HG03039 (cell line): Measurements from ENCODE around the gene YWHAG.
"Not testable (repeated sequence)": the region's sequence is repeated elsewhere in the genome, so short reads cannot be mapped to it uniquely, and the experiment has no call there.

Source experiments
- ATAC-seq: cut with Tn5 transposase; IDR thresholded peaks from one replicate; pipeline ENCODE4 v1.9.1; 2021; ENCODE audit warnings: mild to moderate bottlenecking, moderate library complexity; ENCODE audit not compliant: unreplicated experiment

The YWHAG gene

GRCh38 chr7:76326646-76327233, 32.1 kb downstream of the YWHAG start:
- ATAC-seq: no peak

DNA sequence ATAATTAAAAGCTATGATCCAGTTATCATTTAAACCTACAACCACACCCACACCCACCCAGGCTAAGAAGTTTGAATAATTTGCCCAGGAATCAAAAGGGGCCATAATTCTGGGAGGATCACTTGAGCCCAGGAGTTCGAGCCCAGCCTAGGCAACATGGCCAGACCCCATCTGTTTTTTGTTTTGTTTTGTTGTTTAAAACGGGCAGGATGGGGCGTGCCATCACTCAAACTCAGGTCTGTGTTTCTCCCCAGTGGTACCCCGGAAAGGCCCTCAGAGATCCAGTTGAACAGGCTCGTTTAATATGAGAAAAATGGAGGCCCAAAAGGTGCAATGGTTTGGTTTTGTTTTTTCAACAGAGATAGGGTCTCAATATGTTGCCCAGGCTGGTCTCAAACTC, 33.0 kb downstream of the YWHAG start:
- ATAC-seq: no peak

GRCh38 chr7:76325092-76325491, 33.7 kb downstream of the YWHAG start:
- ATAC-seq: no peak

GRCh38 chr7:76318488-76319353, 40.1 kb downstream of the YWHAG start:
- ATAC-seq: peak; percentile 22

DNA sequence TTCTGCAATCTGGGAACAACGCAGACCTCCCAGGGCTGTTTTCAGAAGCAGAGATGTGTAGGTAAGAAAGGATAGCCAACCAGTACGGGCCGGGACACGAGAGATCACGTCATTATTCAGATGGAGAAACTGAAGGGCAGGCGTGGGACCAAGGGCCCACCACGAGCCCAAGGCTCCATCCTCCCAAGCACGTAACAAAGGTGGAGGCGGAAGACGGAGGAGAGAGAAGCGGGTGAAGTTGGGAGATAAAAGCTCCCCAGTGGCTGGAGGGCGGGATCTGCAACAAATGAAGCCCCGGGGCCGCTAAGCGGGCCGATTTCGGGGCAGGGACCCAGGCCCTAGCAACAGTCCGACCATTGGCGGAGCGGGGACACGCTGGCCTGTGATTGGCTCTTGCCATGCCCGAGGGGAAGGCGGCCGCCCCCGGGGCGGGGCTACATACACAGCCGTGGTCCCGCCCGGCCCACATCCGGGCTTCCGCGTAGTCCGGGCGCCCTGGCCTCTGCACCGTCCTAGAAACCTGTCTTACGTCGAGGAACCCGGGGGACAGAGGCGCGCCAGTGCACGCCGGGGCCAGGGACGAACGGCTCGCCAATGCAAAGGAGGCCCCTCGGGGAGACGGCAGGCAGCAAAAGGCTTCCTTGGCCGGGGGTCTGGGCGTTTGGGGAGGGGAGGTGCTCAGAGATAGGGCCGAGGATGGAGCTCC, 40.9 kb downstream of the YWHAG start:
- peak; percentile 93 for ATAC-seq

- no peak for ATAC-seq
These were observed 41.6 kb downstream of the YWHAG start for GRCh38 chr7:76316984-76317781.

GRCh38 chr7:76315364-76315763, 43.4 kb downstream of the YWHAG start:
- no peak for ATAC-seq

DNA sequence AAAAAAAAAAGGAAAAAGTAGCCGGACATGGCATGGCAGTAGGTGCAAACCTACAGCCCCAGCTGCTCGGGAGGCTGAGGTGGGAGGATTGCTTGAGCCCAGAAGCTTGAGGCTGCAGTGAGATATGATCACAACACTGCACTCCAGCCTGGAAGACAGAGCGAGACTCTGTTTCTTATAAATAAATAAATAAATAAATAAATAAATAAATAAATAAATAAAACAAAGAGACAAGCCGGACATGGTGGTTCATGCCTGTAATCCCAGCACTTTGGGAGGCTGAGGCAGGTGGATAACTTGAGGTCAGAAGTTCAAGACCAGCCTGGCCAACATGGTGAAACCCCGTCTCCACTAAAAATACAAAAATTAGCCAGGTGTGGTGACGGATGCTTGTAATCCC, 44.1 kb downstream of the YWHAG start:
- ATAC-seq: not testable (repeated sequence)

DNA sequence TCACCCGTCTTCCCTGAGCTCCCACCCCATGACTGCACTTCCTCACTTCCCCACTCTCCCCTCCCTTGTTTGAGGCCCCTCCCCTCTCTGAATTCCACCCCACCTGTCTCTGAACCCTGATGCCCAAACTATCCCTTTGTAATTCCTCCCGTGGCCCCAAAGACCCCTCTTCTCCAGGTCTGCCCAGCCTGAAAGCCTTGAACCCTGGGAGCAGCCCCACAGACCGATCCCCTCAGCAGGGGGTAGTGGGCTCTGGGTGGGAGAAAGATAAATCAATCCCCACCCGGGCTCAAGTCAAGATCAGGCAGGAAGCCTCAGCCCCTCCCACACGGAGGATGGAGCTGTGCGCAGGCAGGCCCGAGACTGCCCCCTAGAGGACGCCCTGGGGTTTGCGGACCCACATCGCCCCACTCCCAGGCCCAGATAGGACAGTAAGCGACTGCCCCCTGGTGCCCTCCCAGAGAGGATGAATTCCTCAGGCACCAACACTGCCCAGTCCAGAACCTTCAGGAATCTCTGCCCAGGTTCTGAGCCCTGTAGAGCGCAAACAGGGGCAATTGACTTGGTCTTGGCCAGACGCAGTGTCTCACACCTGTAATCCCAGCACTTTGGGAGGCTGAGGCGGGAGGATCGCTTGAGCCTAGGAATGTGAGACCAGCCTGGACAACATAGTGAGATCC, 44.6 kb downstream of the YWHAG start:
- peak; percentile 32 for ATAC-seq

- ATAC-seq: not testable (repeated sequence)
These were observed 47.0 kb downstream of the YWHAG start for GRCh38 chr7:76311838-76312237.

DNA sequence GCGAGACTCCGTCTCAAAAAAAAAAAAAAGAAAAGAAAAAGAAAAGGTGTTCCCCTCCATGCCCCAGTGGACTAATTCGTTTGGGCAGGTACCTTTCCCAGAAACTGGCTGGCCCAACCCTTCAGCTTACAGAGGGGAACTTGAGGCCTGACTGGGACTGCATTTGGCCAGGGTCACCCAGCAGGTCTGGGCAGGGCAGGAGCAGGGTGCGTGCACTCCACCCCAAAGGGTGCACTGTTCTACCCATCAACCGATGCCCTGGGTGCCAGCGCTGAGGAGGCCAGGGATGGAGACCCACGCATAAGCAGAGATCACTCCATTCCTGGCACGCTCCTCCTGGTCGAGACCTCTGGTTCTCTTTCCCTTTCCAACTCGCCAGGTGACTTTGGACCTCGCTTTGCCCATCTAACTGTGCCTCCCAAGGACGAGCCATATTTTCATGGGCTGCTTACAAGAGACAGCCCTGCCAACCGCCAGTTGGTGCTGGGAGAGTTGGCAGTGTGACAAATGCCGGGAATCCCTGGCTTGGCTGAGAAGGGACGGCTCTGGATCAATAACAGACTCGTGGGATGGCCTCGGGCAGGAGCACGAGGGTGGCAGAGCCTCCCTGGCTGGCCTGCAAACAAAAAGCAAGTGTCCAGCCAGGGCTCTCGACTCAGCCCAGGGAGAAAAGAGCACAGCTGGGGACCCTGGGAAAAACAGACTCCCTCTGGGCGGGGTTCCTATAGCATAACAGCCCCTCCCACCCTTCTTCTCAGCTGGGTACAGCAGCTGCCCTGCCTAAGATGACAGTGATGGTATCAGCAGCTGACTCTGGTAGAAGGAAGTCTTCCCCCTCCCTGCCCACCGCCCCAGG, 48.5 kb downstream of the YWHAG start:
- no peak for ATAC-seq

DNA sequence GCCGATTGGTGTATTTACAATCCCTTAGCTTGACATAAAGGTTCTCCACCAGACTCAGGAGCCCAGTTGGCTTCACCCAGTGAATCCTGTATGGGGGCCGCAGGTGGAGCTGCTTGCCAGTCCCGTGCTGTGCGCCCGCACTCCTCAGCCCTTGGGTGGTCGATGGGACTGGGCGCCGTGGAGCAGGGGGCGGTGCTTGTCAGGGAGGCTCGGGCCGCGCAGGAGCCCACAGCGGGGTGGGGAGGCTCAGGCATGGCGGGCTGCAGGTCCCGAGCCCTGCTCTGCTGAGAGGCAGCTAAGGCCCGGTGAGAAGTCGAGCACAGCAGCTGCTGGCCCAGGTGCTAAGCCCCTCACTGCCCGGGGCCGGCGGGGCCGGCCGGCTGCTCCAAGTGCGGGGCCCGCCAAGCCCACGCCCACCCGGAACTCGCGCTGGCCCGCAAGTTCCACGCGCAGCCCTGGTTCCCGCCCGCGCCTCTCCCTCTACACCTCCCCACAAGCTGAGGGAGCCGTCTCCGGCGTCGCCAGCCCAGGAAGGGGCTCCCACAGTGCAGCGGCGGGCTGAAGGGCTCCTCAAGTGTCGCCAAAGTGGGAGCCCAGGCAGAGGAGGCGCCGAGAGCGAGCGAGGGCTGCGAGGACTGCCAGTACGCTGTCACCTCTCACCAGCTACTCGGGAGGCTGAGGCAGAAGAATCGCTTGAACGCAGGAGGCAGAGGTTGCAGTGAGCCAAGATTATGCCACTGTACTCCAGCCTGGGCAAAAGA, 49.3 kb downstream of the YWHAG start:
- not testable (repeated sequence) for ATAC-seq

DNA sequence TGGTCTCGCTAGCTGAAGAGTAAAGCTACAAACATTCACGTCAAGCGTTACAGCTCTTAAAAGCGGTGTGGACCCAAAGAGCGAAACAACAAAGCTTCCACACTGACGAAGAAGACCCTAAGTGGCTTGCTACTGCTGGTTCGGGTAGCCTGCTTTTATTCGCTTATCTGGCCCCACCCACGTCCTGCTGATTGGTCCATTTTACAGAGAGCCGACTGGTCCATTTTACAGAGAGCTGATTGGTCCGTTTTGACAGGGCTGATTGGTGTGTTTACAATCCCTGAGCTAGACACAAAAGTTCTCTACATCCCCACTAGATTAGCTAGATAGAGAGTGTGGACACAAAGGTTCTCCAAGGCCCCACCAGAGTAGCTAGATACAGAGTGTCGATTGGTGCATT, 49.9 kb downstream of the YWHAG start:
- not testable (repeated sequence) for ATAC-seq

GRCh38 chr7:76304888-76305375, 53.9 kb downstream of the YWHAG start:
- no peak for ATAC-seq

DNA sequence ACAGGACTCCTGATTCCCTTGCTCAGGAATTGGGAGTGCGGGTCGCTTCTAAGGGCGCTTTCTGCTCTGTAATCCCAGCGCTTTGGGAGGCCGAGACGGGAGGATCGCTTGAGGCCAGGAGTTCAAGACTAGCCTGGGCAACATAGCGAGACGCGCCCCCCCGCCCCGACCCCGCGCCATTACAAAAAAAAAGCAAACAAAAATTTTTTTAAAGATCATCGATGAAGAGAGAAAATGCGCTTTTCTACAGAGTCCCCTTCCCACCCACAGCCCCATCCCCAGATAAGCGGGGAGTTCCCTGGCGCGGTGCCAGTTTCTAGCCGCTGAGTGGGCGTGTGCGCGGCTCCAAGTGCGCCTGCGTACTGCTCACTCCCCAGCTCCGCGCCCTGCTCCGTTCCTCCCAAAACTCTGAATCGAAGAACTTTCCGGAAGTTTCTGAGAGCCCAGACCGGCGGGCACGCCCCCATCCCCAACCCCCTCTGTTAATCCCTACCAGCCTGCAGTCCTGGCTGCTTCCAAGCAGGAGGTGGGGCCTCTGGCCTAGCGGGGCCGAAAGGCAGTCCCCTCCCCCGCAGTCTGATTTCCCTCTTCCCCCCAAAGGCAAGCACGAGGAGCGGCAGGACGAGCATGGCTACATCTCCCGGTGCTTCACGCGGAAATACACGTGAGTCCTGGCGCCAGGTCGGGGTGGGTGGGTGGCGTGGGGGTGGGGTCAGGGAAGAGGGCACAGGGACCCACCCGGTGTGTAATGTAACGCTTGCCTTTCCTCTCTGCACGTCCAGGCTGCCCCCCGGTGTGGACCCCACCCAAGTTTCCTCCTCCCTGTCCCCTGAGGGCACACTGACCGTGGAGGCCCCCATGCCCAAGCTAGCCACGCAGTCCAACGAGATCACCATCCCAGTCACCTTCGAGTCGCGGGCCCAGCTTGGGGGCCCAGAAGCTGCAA, 55.3 kb downstream of the YWHAG start:
- peak; percentile 40 for ATAC-seq

DNA sequence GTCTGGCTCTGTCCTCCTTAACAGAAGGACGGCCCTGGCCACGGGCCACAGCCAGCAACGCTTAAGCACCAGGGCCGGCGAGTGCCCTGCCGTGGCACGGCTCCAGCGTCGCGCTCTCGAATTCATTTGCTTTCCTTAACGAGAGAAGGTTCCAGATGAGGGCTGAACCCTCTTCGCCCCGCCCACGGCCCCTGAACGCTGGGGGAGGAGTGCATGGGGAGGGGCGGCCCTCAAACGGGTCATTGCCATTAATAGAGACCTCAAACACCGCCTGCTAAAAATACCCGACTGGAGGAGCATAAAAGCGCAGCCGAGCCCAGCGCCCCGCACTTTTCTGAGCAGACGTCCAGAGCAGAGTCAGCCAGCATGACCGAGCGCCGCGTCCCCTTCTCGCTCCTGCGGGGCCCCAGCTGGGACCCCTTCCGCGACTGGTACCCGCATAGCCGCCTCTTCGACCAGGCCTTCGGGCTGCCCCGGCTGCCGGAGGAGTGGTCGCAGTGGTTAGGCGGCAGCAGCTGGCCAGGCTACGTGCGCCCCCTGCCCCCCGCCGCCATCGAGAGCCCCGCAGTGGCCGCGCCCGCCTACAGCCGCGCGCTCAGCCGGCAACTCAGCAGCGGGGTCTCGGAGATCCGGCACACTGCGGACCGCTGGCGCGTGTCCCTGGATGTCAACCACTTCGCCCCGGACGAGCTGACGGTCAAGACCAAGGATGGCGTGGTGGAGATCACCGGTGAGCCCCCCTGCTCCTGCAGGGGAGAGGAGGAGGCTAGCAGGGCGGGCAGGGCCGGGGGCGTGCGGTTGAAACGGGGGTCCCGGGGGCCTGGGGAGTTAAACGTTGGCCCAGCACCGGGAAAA, 56.2 kb downstream of the YWHAG start, which contains the start of gene HSPB1:
Gene HSPB1 (plus strand): TSS at position 327 of the 855 bp plus-strand sequence. CDS start 40 bp downstream, at position 367.
- ATAC-seq: peak; percentile 40
